ENCODE measurements around the gene MR1.

DNA sequence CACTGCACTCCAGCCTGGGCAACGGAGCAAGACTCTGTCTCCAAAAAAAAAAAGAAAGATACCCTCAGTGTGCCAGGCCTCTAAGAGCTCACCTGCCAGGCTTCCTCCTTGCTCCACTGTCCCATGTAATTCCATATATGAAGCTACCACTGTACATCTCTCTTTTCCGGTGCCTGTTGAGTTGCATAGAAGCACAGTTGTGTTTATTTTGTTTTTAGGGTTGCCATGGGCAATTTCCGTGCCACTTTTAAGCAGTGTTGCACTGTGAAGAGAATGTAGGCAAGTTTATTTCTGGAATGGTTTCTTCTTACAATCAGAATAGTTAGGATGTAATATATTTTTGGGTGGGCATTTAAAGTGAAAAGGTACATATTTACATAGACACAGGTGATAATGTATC, 23.3 kb downstream of the MR1 start:
- TF ChIP-seq, protein P1, sequence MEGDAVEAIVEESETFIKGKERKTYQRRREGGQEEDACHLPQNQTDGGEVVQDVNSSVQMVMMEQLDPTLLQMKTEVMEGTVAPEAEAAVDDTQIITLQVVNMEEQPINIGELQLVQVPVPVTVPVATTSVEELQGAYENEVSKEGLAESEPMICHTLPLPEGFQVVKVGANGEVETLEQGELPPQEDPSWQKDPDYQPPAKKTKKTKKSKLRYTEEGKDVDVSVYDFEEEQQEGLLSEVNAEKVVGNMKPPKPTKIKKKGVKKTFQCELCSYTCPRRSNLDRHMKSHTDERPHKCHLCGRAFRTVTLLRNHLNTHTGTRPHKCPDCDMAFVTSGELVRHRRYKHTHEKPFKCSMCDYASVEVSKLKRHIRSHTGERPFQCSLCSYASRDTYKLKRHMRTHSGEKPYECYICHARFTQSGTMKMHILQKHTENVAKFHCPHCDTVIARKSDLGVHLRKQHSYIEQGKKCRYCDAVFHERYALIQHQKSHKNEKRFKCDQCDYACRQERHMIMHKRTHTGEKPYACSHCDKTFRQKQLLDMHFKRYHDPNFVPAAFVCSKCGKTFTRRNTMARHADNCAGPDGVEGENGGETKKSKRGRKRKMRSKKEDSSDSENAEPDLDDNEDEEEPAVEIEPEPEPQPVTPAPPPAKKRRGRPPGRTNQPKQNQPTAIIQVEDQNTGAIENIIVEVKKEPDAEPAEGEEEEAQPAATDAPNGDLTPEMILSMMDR (IDR thresholded peaks at IDR 0.05), result no peak
- no peak for TF ChIP-seq POLR2A (IDR thresholded peaks at IDR 0.05)
- no peak for TF ChIP-seq POLR2AphosphoS5 (IDR thresholded peaks at IDR 0.05)
- TF ChIP-seq EP300 (IDR thresholded peaks at IDR 0.05), result no peak

All from stomach (tissue), 4 donors.